HEK293T (cell line): Measurements from ENCODE around the gene LRFN4.

Experiments
- CTCF ChIA-PET: fragments of 350-600 bp; formaldehyde crosslinking; extraction: SDS; loops from one replicate; lab custom pipeline; 2021; ENCODE audit warnings: antibody characterized with exemption, inconsistent platforms; lab: Yijun Ruan, JAX
- POLR2A ChIA-PET: fragments of 350-600 bp; formaldehyde crosslinking; extraction: SDS; loops from one replicate; lab custom pipeline; 2020; ENCODE audit warnings: antibody characterized with exemption, inconsistent platforms; lab: Yijun Ruan, JAX
- DNase-seq: peaks from one replicate; pipeline ENCODE4 v3.0.0; 2012; ENCODE audit warnings: mixed read lengths; ENCODE audit errors: extremely low spot score
- ARNT ChIP-seq: fragments of 450-650 bp; IDR thresholded peaks from 2 replicates; pipeline ENCODE4 v1.6.1; 2017; ENCODE audit warnings: mild to moderate bottlenecking
- BHLHE40 ChIP-seq: fragments of 450-650 bp; IDR thresholded peaks from 2 replicates; pipeline ENCODE4 v1.6.1; 2016; ENCODE audit warnings: mild to moderate bottlenecking, moderate library complexity, borderline replicate concordance
- CTBP1 ChIP-seq: fragments of 450-650 bp; IDR thresholded peaks from 2 replicates; pipeline ENCODE4 v1.6.1; 2016; ENCODE audit warnings: borderline replicate concordance
- ELF4 ChIP-seq: fragments of 450-650 bp; IDR thresholded peaks from 2 replicates; pipeline ENCODE4 v1.6.1; 2017; ENCODE audit warnings: antibody characterized with exemption
- FOXA1 ChIP-seq: fragments of 450-650 bp; IDR thresholded peaks from 2 replicates; pipeline ENCODE4 v1.6.1; 2016; ENCODE audit warnings: mild to moderate bottlenecking
- FOXK2 ChIP-seq: fragments of 450-650 bp; IDR thresholded peaks from 2 replicates; pipeline ENCODE4 v1.6.1; 2016; ENCODE audit warnings: mild to moderate bottlenecking
- FOXM1 ChIP-seq: fragments of 450-650 bp; IDR thresholded peaks from 2 replicates; pipeline ENCODE4 v1.6.1; 2017; ENCODE audit warnings: mild to moderate bottlenecking, borderline replicate concordance
- HDGF ChIP-seq: fragments of 450-650 bp; IDR thresholded peaks from 2 replicates; pipeline ENCODE4 v1.6.1; 2017; ENCODE audit warnings: antibody characterized with exemption, borderline replicate concordance
- L3MBTL2 ChIP-seq: fragments of 450-650 bp; conservative IDR thresholded peaks from 2 replicates; pipeline ENCODE4 v1.6.1; 2016; ENCODE audit warnings: mild to moderate bottlenecking
- LEF1 ChIP-seq: fragments of 450-650 bp; IDR thresholded peaks from 2 replicates; pipeline ENCODE4 v1.6.1; 2017; ENCODE audit warnings: mild to moderate bottlenecking, borderline replicate concordance
- NFRKB ChIP-seq: fragments of 450-650 bp; IDR thresholded peaks from 2 replicates; pipeline ENCODE4 v1.6.1; 2016; ENCODE audit warnings: mild to moderate bottlenecking, moderate library complexity
- SP1 ChIP-seq: fragments of 450-650 bp; IDR thresholded peaks from 2 replicates; pipeline ENCODE4 v1.6.1; 2017
- SUZ12 ChIP-seq: fragments of 450-650 bp; IDR thresholded peaks from 2 replicates; pipeline ENCODE4 v1.6.1; 2016; ENCODE audit warnings: mild to moderate bottlenecking
- TARDBP ChIP-seq: fragments of 450-650 bp; IDR thresholded peaks from 2 replicates; pipeline ENCODE4 v1.6.1; 2016
- ZNF384 ChIP-seq: fragments of 450-650 bp; IDR thresholded peaks from 2 replicates; pipeline ENCODE4 v1.6.1; 2016
- TF ChIP-seq, protein P1 (sequence below): fragments of 450-650 bp; IDR thresholded peaks from 2 replicates; pipeline ENCODE4 v1.6.1; 2016

Gene LRFN4

DNA sequence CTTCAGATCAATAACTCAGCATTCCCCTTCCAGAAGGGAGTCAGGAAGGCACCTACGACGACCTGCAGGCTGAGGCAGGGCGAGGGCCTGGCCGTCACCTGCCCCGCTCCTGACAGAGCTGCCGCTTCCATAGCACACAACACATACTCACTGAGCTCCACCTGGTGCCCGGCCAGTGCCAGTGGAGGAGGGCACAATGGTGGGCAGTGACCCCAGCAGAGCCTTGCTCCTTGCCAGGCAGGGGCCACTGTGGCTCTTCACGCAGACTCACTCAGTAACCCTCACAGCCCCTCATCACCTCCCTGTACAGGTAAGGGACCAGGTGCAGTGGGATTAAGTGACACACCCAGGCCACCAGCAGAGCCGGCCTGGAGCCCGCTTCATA is 24.6 kb downstream of the LRFN4 start:
- DNase-seq = no peak
- no peak for TF ChIP-seq FOXK2
- TF ChIP-seq HDGF = no peak
- no peak for TF ChIP-seq LEF1
- no peak for TF ChIP-seq BHLHE40
- TF ChIP-seq ZNF384 = no peak
- TF ChIP-seq ARNT = no peak
- TF ChIP-seq, protein P1, sequence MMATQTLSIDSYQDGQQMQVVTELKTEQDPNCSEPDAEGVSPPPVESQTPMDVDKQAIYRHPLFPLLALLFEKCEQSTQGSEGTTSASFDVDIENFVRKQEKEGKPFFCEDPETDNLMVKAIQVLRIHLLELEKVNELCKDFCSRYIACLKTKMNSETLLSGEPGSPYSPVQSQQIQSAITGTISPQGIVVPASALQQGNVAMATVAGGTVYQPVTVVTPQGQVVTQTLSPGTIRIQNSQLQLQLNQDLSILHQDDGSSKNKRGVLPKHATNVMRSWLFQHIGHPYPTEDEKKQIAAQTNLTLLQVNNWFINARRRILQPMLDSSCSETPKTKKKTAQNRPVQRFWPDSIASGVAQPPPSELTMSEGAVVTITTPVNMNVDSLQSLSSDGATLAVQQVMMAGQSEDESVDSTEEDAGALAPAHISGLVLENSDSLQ = no peak
- no peak for TF ChIP-seq TARDBP
- no peak for TF ChIP-seq FOXM1
- TF ChIP-seq FOXA1 = no peak
- no peak for TF ChIP-seq ELF4
- no peak for TF ChIP-seq L3MBTL2
- TF ChIP-seq SUZ12 = no peak
- TF ChIP-seq CTBP1 = no peak
- TF ChIP-seq SP1 = no peak
- TF ChIP-seq NFRKB = no peak
- CTCF ChIA-PET = interaction anchor here (0.8 to 1.0 kb wide), 2 partner anchors 8 to 29 kb away, joined by 3 to 4 read pairs; no protein-coding TSS in a partner anchor
- POLR2A ChIA-PET = interaction anchor here (2.5 to 5.1 kb wide), 2 partner anchors 25 to 39 kb away, joined by 8 to 29 read pairs; partner anchors contain the start of gene RCE1

DNA sequence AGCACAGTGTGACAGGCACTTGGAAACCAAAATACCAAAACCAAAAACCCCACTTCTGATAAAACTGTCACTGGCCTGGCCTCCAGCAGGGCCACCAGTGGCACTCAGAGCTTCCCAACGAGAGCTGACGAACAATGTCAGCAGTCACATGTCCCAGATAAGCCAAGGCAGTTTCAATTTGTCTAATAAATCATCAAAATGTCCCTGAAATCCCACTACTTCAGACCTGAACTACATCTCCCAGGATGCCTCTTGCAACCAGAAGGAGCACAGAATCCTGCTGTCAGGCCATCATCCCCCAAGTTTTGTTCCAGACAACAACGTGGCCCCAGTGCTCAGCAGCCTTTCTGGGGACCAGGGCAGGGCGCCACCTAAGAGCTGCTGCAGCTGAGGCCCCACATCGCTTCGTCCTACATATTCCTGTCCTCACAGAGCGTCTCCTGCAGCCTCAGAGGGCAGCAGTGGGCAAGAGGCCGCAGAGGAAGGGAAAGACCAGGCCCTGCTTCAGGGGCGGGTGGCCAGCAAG is 25.1 kb downstream of the LRFN4 start:
- TF ChIP-seq, protein P1 = peak; percentile 53; the same call in 1 of the 2 replicates
- TF ChIP-seq HDGF (no peak), CTBP1 (no peak), ELF4 (no peak), SP1 (no peak), BHLHE40 (no peak), L3MBTL2 (no peak), NFRKB (no peak)
- POLR2A ChIA-PET = interaction anchor here (2.5 to 5.1 kb wide), 2 partner anchors 26 to 39 kb away, joined by 8 to 29 read pairs; partner anchors contain the start of gene RCE1
- no peak for DNase-seq
- CTCF ChIA-PET = interaction anchor here (0.8 kb wide), 1 partner anchor 9 kb away, joined by 3 read pairs; no protein-coding TSS in a partner anchor

DNA sequence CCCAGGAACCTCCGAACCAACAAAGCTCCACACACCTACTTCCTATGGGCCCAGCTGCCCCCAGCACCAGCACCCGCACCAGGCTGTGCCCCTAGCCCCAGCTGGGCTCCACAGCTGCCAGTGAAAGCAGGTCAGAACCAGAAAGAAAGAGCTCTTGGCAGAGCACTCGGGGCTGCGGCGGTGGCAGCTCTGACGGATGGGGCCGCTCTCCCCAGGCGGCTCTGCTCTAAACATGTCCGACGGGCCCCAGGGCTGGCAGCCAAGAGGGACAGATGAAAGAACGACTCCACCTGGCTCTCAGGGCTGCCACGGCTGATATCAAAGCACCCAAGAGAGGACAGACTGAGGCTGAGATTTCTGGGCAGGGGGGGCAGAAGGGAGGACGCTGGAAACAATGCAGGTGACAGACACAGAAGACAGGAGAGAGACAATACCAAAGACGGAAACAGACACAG is 25.7 kb downstream of the LRFN4 start:
- CTCF ChIA-PET = interaction anchor here (0.5 to 1.4 kb wide), 3 partner anchors 46 to 114 kb away, joined by 3 read pairs; no protein-coding TSS in a partner anchor

DNA sequence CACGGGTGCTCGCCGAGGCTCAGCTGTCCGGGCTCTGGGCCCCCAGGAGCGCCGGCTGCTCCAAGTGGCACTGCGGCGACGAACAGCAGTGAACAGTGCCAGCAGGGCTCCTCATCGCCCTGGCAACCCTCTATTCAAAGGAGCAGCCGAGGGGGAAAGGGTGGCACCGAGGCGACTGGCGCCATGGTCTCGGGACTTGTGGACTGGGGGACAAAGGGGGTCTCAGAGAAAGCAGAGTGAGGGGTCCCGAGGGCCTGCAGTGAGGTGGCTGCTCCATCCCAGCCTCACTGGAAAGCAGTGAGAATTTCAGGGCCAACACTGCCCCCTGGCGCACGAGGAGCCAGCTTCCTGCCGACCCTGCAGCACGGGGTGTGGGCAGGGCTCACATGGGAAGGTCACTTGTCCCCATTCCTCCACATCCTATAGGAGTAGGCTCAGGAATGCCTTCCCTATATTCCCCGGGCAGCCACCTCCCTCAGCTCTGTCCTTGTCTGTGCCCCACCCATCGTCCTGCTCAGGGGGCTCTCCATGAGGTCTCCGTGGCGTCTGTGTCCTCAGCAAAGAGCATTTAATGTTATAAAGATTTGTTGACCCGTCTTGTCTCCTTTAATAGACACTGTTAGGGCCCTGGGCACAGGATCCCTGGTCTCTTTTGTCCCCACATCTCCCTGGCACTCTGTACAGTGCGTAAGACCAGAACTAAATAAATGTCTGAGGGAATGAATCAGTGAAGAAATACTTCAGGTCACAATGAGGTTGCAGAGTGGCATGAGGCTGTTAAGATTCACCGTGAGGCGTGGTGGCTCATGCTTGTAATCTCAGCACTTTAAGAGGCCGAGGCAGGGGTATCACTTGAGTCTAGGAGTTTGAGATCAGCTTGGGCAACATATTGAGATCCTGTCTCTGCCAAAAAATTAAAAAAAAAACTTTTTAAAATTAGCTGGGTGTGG is 26.4 kb downstream of the LRFN4 start:
- TF ChIP-seq FOXK2 (no peak), BHLHE40 (no peak), HDGF (no peak), SP1 (no peak), ELF4 (no peak)
- peak; percentile 80 for DNase-seq
- CTCF ChIA-PET = interaction anchor here (0.5 to 1.4 kb wide), 4 partner anchors 45 to 113 kb away, joined by 3 to 4 read pairs (median 3); no protein-coding TSS in a partner anchor
- POLR2A ChIA-PET = interaction anchor here (2.5 to 5.1 kb wide), 2 partner anchors 27 to 40 kb away, joined by 8 to 29 read pairs; partner anchors contain the start of gene RCE1

More for the DNA sequence above, 25.7 kb downstream of the LRFN4 start:
- TF ChIP-seq SP1 (no peak), LEF1 (no peak), CTBP1 (no peak), HDGF (no peak), FOXA1 (no peak), L3MBTL2 (no peak), FOXK2 (no peak), ELF4 (no peak), NFRKB (no peak), ARNT (no peak)
- DNase-seq = no peak
- POLR2A ChIA-PET = interaction anchor here (2.5 to 5.1 kb wide), 2 partner anchors 26 to 40 kb away, joined by 8 to 29 read pairs; partner anchors contain the start of gene RCE1

DNA sequence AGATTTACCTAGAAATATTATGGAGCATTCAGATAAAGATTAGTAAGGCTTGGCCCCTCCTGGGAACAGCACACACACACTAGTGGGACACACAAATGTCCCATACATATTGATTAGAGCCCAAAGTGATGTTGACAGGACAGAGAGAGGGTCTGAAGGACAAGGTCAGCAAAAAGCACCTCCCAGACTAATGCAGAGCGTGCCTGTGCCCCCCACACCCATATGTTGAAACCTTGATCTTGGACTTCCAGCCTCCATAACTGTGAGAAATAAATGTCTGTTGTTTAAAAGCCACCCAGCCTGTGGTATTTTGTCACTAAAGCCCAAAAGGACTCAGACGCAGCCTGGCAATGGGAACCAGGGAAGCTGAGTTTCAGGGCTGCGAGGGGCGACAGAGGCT is 27.6 kb downstream of the LRFN4 start:
- CTCF ChIA-PET = interaction anchor here (1.5 kb wide), 1 partner anchor 8 kb away, joined by 4 read pairs; no protein-coding TSS in a partner anchor
- DNase-seq = no peak
- TF ChIP-seq, protein P1 = no peak
- POLR2A ChIA-PET = interaction anchor here (5.1 kb wide), 1 partner anchor 42 kb away, joined by 29 read pairs; the partner anchor contains the start of gene RCE1

DNA sequence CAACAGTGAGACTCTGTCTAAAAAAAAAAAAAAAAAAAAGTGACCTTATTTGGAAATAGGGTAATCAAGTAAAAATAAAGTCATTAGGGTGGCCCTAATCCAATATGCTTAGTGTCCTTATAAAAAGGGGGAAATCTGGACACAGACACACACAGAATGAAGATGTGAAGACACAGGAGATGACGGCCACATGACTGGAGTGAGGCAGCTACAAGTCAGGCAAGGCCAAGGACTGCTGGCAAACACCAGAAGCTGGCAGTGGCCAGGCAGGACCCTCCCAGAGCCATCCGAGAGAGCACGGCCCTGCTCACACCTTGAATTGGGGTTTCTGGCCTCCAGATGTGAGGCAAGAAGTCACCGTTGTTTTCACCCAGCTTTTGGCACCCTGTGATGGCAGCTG is 28.6 kb downstream of the LRFN4 start:
- CTCF ChIA-PET = interaction anchor here (0.6 to 1.5 kb wide), 3 partner anchors 9 to 376 kb away, joined by 3 to 4 read pairs (median 4); no protein-coding TSS in a partner anchor
- POLR2A ChIA-PET = interaction anchor here (1.2 to 1.9 kb wide), 2 partner anchors 65 to 269 kb away, joined by 3 to 5 read pairs; partner anchors contain the start of gene RBM14
- no peak for DNase-seq
- TF ChIP-seq FOXM1 (no peak), BHLHE40 (no peak), FOXA1 (no peak), FOXK2 (no peak), LEF1 (no peak), NFRKB (no peak), ZNF384 (no peak), SP1 (no peak), ARNT (no peak), HDGF (no peak), L3MBTL2 (no peak), CTBP1 (no peak), ELF4 (no peak), SUZ12 (no peak), TARDBP (no peak)
- TF ChIP-seq, protein P1 = no peak
